ENCODE results near the gene NSA2.

Gene NSA2

DNA sequence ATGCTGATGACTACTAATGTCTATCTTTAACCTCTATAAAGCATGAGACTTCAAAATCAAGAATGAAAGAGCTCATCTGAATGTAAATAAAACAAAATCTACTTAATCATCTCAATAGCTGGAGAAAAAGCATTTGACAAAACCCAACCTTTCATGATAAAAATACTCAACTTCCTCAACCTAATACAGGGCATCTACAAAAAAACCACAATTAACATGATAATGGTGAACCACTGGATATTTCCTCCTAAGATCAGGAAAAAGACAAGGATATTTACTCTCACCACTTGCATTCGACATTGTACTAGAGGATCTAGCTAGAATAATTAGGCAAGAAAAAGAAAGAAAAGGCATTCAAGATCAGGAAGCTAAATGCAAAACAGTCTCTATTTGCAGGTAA, 49.8 kb downstream of the NSA2 start:
- no peak for DNase-seq (ENCODE audit: low read depth, low spot score)

DNA sequence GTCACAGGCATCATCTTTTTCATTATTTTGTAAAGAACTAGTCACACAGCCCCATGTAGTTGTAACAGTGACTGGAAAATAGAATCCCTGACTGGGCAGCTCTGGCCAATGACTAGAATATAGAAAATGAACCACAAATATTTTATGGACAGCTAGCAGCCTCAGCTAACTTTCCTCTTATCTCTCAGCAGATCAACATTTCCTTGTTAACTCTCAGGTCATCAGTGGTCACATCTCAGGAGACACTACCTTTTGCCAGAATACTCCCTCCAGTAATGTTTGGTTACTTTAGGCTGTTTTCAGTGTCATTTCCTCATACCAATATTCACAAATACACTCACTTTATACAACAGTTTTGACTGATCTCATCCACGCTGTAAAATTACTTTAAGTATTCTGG, 55.2 kb downstream of the NSA2 start:
- no peak for DNase-seq (ENCODE audit: low read depth, low spot score)

DNA sequence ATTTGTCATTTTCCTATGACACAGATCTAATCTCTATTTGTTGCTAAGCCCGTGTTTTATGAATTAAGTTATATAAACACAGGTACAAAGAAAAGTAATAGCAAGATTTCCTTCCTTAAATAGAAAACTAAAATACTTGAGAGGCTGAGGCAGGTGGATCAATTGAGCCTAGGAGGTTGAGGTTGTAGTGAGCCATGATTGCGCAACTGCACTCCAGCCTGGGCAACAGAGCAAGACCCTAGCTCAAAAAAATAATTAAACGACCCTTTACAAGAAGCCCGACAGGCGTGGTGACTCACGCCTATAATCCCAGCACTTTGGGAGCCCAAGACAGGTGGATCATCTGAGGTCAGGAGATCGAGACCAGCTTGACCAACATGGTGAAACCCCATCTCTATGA, 62.4 kb downstream of the NSA2 start:
- DNase-seq (ENCODE audit: low read depth, low spot score): no peak

Measured in ELF-1 (cell line).